HG03108 (cell line): ENCODE data around the gene ZNF786.
A peak's percentile ranks its signal among the peaks of the same experiment; 100 is the strongest.
"Not testable (repeated sequence)": the region's sequence is repeated elsewhere in the genome, so short reads cannot be mapped to it uniquely, and the experiment has no call there.

ENCODE experiments used
- ATAC-seq: cut with Tn5 transposase; IDR thresholded peaks from one replicate; pipeline ENCODE4 v1.9.1; 2021; ENCODE audit warnings: moderate library complexity; ENCODE audit not compliant: unreplicated experiment

The ZNF786 gene, protein sequence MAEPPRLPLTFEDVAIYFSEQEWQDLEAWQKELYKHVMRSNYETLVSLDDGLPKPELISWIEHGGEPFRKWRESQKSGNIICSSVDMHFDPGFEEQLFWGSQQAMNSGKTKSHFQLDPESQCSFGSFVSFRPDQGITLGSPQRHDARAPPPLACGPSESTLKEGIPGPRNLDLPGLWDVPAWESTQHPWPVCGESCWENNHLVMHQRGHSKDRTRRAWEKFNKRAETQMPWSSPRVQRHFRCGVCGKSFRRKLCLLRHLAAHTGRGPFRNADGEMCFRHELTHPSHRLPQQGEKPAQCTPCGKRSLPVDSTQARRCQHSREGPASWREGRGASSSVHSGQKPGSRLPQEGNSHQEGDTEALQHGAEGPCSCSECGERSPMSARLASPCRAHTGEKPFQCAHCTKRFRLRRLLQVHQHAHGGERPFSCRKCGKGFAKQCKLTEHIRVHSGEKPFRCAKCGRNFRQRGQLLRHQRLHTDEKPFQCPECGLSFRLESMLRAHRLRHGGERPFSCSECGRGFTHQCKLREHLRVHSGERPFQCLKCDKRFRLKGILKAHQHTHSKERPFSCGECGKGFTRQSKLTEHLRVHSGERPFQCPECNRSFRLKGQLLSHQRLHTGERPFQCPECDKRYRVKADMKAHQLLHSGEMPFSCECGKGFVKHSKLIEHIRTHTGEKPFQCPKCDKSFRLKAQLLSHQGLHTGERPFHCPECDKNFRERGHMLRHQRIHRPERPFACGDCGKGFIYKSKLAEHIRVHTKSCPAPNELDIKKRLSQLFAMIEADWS

DNA sequence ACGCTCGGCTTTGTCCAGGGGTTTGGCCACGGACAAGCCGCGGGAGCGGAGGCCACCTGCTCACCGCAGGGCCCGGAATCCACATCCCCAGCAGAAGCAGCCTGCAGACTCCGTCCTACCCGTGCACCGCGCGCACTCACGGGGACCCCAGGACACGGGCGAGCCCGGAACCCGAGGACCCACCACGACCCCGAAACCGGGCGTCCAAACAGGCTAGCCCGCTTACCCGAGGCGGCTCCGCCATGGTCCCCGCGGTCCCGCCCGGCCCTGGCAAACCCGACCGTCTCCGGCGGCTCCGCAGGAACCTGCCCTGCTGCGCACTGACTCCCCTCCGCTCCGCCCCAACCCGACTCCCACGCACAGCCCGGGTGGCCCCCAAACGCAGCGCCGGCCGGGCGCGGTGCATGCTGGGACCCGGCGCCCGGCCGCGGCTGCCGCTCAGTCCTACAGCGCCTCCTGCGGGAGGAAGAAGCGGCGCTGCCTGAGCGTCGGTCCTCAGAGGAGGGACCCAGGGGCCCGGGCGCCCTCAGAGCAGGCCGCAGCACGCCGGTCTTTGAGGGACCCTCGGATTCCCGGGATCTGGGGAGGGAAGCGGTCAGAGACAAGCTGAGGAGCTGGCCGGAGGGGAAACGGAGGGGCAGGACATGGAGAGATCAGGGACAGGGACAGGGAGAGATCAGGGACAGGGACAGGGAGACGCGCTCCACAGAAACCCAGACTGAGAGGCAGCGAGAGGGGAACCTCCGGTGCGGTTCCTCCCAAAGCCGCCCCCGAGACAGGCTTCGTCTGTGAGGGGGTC is at the start of gene ZNF786:
TSS of gene ZNF786 (minus strand) at position 322 of the 799 bp plus-strand sequence. CDS start at position 244, 78 bp downstream.
- ATAC-seq = peak; percentile 78

DNA sequence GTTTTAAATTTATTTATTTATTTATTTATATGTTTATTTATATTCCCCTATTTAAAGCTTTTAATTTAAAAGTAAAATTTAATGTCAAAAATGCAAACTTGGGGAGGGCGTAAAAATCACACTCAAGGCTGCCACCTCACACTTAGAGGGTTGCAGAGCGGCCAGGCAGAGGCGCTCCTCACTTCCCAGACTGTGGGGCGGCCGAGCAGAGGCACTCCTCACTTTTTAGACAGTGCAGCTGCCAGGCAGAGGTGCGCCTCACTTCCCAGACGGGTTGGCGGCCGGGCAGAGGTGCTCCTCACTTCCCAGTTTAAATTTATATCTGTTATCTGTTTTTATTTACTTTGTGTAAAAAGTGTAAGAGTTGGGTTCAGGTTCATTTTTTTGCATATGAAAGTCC is 45.6 kb upstream of the ZNF786 start:
- ATAC-seq = no peak

DNA sequence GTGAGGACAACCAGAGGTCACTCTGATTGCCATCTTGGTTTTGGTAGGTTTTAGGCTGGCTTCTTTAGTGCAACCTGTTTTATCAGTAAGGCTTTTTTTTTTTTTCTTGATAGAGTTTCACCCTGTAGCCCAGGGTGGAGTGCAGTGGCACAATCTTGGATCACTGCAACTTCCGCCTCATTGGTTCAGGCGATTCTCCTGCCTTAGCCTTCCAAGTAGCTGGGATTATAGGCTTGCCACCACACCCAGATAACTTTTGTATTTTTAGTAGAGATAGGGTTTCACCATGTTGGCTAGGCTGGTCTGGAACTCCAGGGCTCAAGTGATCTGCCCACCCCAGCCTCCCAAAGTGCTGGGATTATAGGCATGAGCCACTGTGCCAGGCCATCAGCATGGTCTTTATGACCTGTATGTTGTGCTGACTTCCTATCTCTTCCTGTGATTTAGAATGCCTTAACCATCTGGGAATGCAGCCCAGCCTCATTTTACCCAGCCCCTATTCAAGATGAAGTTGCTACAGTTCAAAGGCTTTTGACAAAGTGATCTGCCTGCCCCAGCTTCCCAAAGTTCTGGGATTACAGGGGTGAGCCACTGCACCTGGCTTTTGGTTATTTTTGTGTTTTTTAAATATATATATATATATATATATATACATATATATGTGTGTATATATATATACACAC is 42.7 kb upstream of the ZNF786 start:
- ATAC-seq = no peak

DNA sequence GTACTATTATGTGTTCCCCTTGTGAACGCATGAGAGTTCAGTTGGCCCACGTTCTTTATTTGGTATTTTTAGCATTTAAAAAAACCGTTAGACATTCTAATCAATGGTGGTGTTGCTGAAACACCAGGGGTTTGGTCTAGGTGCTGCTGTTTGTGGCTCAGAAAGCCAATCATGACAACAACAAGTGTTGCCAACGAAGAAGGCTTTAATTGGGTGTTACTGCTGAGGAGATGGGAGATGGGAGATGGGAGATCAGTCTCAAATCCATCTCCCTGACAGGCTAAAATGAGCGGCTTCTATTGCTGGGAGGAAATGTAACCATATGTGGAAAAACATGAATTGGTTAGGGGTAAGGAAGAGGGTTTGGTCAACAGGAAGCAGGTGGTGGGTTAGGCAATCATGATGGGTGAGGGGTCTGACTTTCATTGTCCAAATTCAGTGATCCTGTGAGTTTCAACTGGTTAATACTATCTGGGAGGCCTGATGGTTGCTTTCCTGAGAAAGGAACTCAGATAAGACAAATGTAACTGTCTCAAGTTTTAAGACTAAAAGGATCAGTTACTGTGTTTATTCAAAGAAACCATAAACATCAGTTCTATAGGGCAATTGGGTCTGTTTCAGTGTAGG is 40.2 kb upstream of the ZNF786 start:
- no peak for ATAC-seq

DNA sequence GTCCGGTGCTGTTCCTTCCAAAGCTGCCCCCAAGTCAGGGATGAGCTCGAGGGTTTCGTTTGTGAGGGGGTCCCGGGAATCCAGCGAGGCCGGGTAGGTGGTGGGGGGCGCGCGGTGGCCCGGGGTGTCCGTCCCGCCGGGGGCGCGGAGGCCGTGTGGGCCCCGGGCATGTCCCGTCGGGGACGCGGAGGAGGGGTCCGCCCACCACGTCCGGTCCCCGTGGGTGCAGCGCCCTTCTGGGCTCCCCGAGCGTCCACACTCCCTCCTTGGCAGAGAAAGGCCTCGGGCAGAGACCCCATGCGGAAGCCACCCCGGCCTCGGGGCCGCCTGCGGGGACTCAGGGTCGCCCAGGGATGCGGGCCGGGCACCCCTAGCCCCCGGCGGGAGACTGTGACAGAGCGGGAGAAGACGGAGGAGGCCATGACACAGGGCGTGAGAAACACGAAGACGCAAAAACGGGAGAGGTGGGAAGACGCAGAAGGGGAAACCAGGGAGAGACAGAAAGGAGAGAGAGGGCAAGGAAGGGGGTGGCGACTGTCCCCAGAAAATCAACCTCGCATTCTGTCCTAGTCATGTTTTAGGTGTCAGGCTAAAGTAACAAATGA is 36.2 kb upstream of the ZNF786 start:
- peak; percentile 41 for ATAC-seq

DNA sequence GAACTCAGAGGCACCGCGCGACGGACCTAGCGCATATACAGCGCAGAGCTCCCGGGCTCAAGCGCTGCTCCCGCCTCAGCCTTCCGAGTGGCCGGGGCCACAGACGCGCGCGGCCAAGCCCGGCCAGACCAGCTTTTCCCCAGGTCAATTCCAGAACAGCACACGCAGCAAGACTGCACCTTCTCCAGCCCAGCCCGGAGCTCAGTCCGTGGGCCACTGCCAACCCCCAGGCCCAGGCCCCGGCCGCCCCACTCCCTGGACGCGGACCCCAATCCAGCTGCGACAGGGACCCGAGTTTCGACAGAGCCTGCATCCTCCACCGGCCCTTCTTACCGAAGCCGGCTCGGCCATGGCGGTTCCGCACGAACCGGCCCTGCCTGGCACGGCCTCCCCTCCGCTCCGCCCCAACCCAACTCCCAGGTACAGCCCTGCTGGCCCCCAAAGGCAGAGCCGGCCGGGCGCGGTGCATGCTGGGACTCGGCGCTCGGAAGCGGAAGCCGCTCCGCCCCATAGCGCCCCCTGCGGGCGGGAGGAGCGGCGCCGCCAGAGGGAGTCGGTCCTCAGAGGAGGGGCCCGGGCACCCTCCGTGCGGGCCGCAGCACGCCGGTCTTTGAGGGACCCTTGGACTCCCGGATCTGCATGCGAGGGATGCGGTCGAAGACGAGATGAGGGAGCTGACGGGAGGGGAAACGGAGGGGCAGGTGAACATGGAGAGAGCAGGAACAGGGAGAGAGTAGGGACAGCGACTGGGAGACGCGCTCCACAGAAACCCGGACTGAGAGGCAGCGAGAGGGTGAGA is 35.5 kb upstream of the ZNF786 start, which contains the start of gene ZNF425:
TSS of gene ZNF425 (minus strand) at position 462 of the 799 bp plus-strand sequence. CDS start at position 351, 111 bp downstream.
- ATAC-seq = peak; percentile 81

DNA sequence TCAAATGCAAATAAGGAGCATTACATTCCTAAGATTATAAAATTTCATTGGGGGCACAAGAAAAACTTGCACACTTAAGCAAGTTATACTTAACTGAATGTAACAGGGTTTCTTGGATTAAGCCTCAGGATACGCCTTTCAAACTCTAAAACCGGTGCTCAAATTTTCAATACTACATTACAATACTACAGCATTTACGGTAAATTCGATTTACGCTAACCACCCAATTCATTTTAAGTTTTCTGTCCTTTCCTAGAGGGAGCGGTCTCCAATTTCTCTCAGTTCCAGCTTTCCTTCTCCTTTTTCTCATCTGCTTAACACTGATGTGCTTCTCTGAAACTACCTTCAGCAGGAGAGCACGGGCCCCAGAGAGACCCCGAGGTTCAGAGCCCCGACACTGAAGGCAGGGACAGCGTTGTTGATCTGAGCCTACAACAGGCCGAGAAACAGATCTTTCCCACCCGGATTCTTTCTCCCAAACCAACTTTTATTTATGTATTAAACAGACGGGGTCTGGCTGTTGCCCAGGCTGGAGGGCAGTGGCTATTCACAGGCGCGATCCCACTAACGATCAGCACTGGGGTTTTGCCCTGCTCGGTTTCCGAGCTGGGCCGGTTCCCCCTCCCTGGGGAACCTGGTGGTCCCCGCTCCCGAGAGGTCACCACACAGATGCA is 34.8 kb upstream of the ZNF786 start:
- ATAC-seq = no peak

DNA sequence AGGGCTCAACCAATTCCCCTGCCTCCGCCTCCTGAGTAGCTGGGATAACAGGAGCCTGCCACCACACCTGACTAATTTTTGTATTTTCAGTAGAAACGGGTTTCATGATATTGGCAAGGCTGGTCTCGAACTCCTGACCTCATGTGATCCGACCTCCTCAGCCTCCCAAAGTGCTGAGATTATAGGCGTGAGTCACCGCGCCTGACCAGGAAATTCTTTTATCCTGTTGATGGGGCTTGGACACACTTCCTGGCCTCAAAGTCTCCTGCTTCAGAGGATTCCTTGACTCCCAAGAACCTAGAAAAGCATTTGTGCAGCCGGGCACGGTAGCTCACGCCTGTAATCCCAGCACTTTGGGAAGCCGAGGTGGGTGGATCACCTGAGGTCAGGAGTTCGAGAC is 19.5 kb upstream of the ZNF786 start:
- no peak for ATAC-seq

DNA sequence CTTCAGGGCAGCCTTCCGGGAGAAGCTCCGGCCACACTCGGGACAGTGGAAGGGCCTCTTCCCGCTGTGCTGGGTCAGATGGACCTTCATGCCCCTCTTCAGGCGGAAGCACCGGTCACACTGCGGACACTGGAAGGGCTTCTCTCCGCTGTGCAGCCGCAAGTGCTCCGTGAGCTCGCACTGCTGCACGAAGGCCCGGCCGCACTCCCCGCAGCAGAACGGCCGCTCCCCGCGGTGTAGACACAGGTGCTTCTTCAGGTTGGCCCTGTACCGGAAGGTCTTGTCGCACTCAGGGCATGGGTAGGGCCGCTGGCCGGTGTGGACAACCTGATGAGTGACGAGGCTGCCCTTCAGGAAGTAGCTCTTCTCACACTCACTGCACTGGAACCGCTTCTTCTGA is 14.2 kb upstream of the ZNF786 start:
- ATAC-seq = no peak

DNA sequence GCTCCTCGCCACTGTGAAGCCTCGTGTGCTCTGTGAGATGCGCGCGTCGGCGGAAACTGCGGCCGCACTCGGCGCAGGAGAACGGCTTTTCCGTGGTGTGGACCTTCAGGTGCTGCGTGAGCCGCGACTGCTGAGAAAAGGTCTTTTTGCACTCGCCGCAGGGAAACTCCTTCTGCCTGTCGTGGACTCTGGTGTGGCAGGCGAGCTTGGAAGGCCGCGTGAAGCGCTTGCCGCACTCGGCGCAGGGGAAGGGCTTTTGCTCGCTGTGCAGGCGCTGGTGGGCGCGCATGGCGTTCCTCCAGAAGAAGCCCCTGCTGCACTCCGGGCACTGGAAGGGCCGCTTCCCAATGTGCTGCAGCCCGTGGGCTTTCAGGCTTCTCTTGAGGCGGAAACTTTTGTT is 13.7 kb upstream of the ZNF786 start:
- ATAC-seq = no peak

DNA sequence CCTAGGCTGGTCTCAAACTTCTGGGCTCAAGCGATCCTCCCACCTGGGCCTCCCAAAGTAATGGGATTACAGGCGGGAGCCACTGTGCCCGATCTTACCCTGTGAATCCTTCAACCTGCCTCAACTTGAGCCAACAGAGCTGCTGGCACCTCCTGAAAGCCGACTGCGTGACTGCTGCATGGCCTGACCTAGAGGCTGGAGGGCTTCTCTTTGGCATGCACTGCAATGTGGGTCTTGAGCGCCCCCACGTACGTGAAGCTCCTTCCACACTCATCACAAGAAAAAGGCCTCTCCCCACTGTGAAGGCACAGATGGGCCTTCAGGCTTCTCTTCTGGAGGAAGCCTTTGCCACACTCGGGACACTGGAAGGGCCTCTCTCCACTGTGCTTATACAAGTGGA is 12.9 kb upstream of the ZNF786 start:
- no peak for ATAC-seq

DNA sequence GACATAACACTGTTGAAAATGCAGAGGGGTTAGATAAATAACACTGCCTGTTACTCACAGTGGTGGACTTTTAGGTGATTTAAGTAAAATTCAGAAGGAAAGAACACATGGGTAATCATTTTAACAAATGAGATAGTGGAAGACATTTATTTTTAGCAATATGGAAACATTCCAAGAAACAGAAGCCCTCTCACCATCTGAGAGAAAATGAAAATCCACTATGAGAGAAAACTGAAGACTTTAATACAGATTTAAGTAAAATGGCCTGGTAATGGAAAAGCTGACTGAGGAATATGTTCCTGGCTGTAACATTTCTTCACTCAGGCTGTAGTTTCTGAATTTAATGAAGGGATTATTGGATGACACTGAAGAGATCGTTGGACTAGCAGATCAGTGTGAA is 12.1 kb upstream of the ZNF786 start:
- no peak for ATAC-seq

DNA sequence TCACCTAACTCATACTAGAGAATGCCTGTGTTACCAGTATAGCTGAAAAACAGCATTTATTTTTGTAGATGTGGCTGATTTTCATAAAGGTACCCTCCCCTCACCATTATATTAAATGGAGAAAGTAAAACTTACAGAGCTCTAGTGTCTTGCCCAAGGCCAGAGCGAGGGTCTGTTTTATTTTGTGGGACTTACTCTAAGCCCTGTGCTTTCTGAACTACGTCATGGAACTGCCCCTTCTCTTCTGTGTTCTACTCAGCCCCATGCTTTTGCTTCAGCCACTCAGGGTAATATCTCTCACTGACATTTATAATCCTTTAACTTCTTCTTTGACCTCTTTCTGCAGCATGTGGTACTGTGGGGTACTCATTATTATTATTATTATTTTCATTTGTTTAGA is 10.3 kb upstream of the ZNF786 start:
- no peak for ATAC-seq

DNA sequence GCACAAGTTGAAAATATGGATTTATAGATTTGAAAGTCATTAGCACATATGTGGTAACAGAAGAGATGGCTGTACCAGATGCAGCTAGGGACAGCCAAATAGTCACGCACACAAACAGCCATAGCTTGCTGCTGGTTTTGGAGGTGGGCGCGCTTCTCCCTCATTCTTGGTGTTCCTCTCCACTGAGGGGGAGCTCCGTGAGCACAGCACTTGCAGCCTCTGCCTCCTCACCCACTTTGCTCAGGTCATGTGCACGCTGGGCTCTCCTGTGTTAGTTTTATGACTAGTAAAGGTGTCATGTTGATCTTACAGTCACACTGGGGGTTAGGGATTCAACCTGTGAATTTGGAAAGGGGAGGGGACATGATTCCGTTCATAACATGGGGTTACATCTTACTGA is 8.5 kb upstream of the ZNF786 start:
- no peak for ATAC-seq

DNA sequence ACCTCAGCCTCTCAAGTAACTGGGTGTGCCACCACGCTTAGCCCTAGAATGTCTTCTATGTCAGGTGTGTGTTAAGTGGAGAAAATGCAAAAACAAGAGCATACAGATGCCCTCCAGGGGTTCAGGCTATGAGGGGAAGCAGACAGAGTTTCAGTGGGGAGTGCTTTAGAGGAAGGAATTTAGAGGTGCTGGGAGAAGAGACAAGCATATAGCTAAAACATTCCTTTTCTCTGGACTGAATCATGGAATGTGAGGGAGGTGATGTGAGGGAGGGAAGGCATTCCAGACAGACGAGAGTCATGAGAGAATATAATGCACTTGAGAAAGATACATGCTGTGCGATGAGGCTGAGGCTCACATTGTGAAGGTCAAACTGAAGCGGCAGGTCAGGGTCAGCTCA is 6.6 kb upstream of the ZNF786 start:
- ATAC-seq = no peak

DNA sequence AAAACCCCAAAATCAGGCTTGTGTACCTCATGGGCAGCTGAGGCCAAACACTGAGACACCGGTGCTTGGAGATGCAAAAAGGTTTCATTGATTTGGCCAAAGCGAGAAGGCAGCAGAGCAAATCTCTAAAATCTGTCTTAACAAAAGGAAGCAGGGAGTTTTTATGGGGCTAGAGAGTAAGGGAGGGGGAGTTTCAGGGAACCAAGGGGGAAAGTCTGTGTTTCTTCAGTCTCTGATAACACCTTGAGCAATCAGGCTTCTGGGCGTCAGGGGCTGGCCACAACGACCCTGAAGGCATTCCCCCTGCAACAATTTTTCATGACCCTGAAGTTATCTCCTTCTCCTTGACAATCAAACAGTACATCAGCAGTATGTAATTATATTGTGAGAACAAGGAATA is 2.7 kb upstream of the ZNF786 start:
- no peak for ATAC-seq

DNA sequence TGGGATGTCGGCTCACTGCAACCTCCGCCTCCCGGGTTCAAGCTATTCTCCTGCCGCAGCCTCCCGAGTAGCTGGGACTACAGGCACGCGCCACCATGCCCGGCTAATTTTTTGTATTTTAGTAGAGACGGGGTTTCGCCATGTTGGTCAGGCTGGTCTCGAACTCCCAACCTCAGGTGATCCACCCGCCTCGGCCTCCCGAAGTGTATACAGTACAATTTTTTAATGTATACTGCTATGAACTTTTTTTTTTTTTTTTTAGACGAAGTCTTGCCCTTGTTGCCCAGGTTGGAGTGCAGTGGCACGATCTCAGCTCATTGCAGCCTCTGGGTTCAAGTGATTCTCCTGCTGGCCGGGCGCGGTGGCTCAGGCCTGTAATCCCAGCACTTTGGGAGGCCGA is 1.7 kb upstream of the ZNF786 start:
- ATAC-seq = not testable (repeated sequence)

DNA sequence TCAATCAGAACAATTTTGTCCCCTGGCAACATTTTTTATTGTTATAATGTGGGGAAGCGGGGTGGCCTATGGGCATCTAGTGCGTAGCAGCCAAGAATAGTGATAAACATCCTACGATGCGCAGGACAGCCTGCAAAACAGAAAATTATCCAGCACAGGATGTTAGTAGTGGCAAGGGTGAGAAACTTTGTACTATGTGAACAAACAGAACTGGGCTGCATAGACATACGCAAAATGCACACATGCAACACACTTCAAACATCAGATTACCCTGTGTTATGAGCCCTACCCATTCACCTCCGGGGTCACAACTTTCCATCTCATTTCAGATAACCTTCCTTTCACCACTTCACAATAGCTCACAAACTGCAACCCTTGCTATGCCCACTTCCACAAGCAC is 3.1 kb downstream of the ZNF786 start:
- no peak for ATAC-seq

DNA sequence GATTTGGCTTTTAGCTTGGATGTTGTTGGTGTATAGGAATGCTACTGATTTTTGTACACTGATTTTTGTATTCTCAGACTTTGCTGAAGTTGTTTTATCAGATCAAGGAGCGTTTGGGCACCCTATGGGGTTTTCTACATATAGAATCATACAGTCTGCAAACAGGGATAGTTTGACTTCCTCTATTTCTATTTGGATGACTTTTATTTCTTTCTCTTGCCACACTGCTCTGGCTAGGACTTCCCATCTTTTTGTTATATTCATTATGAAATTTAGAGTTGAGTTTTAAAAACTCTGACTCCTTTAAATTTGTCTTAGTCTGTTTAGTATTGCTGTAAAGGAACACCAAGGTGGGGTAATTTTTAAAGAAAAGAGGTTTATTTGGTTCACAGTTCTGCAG is 4.7 kb downstream of the ZNF786 start:
- no peak for ATAC-seq
